Skin of body (tissue), 2 donors: ENCODE measurements around the gene GJB1. TPM values are rescaled to one million over a fixed set of nuclear protein-coding genes. Genes with fewer than 3 reads are reported as not detected.
"Not testable (repeated sequence)": the region's sequence is repeated elsewhere in the genome, so short reads cannot be mapped to it uniquely, and the experiment has no call there.

Experiments used
- DNase-seq: peaks from one replicate; lab custom pipeline; 2025; lab: John Stamatoyannopoulos, UW
- total RNA-seq: library from RNA; depleted of rRNA; stranded (reverse); fragments of >200 nt; gene quantifications from one replicate; pipeline ENCODE4 v1.2.3, GENCODE V29; 2014

Gene GJB1
- total RNA-seq, 1 donor from 2014 or later: 0.30 TPM

- peak; percentile 43 for DNase-seq
These were observed 31.3 kb downstream of the GJB1 start, which contains the start of gene ZMYM3 for GRCh38 chrX:71254092-71254963. ZMYM3 (minus strand) TSS chrX:71254140; CDS start chrX:71253255, 885 bp downstream.

GRCh38 chrX:71256051-71256450 lies 33.0 kb downstream of the GJB1 start:
- DNase-seq: no peak

DNA sequence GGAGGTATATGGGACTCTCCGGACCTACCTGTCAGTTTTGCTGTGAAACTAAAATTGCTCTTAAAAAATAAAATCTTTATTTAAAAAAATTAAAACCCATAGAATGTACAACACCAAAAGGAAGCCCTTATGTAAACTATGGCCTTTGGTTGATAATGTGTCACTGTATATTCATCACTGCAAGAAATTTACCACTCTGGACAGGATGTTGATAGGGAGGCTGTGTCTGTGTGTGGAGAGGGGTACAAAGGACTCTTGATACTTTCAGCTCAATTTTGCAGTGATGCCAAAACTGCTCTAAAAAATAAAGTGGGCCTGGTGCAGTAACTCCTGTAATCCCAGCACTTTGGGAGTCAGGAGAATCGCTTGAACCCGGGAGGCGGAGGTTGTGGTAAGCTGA lies 33.8 kb downstream of the GJB1 start:
- DNase-seq: no peak

- not testable (repeated sequence) for DNase-seq
These were observed 45.6 kb downstream of the GJB1 start for GRCh38 chrX:71268624-71269023.

DNA sequence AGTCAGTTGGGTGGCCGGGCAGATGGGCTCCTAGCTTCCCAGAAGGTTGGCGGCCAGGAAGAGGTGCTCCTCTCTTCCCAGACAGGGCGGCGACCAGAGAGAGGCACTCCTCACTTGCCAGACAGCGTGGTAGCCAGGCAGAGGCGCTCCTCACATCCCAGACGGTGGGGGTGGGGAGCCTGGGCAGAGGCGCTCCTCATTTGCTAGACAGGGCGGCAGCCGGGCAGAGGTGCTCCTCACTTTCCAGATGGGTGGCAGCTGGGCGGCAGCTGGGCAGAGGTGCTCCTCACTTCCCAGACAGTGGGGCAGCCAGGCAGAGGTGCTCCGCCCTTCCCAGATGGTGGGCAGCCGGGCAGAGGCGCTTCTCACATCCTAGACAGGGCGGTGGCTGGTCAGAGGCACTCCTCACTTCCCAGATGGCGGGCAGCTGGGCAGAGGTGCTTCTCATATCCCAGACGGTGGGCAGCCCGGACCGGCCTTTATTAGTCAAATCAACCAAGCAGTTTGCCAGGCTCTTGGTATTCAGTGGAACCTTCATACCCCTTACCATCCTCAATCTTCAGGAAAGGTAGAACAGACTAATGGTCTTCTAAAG lies 46.9 kb downstream of the GJB1 start:
- no peak for DNase-seq

GRCh38 chrX:71272313-71272712 lies 49.3 kb downstream of the GJB1 start:
- not testable (repeated sequence) for DNase-seq

Other genes with a start within 250 kb of the GJB1 start
- gene SNX12, start 154.9 kb upstream of the GJB1 start, total RNA-seq: 31.2 TPM
- gene FOXO4, start 127.4 kb upstream of the GJB1 start, total RNA-seq: 9.9 TPM
- gene CXorf65, start 116.5 kb upstream of the GJB1 start, total RNA-seq: not detected
- gene IL2RG, start 111.6 kb upstream of the GJB1 start, total RNA-seq: 2.6 TPM
- gene MED12, start 104.6 kb upstream of the GJB1 start, total RNA-seq: 36.4 TPM
- 1.4 TPM for gene NLGN3, start 78.4 kb upstream of the GJB1 start, total RNA-seq
- gene ZMYM3, start 30.9 kb downstream of the GJB1 start, total RNA-seq: 14.6 TPM
- 258 TPM for gene NONO, start 60.4 kb downstream of the GJB1 start, total RNA-seq
- 10.9 TPM for gene ITGB1BP2, start 78.5 kb downstream of the GJB1 start, total RNA-seq
- 75.6 TPM for gene TAF1, start 143.1 kb downstream of the GJB1 start, total RNA-seq